ENCODE data around the gene NHERF1. TPM values are rescaled to one million over a fixed set of nuclear protein-coding genes. Genes with fewer than 3 reads are reported as not detected.

Gene NHERF1
- polyA plus RNA-seq, 3 donors: 18.7 to 45.0 (median 23.6) TPM

DNA sequence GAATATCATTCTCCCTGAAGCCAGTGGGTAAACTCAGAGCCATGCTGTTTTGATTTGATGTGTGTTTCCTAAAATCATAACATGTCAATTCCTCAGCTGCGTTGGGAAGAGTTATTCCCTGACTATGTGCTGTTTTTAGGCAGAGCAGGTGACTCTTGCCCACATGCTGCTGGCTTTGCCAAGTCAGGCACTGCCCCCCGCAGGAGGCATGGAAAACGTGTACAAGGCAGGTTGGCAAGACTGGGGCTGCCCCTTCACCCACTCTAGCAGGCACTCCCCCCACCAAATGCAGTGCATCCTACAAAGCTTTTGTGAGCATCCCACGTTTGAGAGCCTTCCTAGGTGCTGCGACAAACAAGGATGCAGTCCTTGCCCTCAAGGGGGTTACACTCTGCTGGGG lies 66.0 kb downstream of the NHERF1 start:
- no peak overlapping the region for H3K27ac ChIP-seq (ENCODE audit: low read depth, low read length)
- WGBS, 3 donors: 82 to 84% (median 83%) methylated on average over 5 of the region's 5 CpGs

- no peak overlapping the region for H3K27ac ChIP-seq (ENCODE audit: low read depth, low read length)
- 93 to 97% (median 94%) methylated on average over 7 of the region's 7 CpGs for WGBS, 3 donors
Measured at GRCh38 chr17:74815067-74815466, 66.6 kb downstream of the NHERF1 start.

DNA sequence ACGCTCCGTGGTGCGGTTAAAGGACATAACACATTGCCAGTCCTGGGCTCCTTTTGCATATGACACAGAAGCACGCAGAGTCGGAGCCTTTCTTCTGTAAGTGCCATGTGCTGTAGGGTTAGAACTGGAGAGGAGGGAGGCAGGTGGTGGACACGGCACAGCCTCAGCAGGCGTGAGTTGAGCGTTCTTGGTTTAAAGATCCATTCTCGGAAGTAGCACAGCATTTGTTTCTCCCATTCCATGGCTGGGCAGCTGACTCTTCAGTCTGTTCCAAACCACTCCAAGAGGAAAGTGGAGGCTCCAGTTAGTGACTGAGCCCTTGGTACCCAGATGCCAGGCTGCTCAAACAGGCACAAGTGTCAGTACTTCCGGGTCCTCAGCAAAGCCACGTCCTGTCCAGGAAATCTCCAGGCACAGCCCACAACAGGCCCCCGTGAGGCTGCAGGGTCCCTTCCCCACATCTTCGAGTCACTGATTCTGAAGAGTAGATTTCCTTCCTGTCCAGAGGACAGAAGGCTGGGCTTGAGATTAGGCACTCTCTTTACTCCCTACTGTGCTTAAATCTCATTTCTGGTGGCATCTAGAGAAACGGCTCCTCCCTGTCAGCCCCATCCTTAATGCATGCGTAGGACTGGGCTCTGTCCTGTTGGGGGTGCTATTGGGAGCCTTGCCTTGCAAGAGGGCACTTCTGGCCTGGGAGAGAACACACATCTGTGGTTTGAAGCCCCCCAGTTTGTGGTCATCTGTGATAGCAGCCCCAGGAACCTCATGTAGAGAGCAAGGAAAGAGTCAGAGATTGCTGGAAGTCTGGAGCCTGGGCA lies 67.3 kb downstream of the NHERF1 start:
- no peak overlapping the region for H3K27ac ChIP-seq (ENCODE audit: low read depth, low read length)
- 80 to 90% (median 80%) methylated on average over 15 of the region's 15 CpGs for WGBS, 3 donors

- H3K27ac ChIP-seq (ENCODE audit: low read depth, low read length): no peak overlapping the region
- 90 to 93% (median 90%) methylated on average over 17 to 18 of the region's 18 CpGs for WGBS, 3 donors
Measured at GRCh38 chr17:74816905-74817620, 68.6 kb downstream of the NHERF1 start.

- H3K27ac ChIP-seq (ENCODE audit: low read depth, low read length): no peak overlapping the region
- 94 to 97% (median 94%) methylated on average over 16 of the region's 16 CpGs for WGBS, 3 donors
Measured at GRCh38 chr17:74818291-74818938, 70.0 kb downstream of the NHERF1 start.

Other genes starting within 250 kb of the NHERF1 start
- gene CD300LB, start 217.2 kb upstream of the NHERF1 start, polyA plus RNA-seq: under 1 TPM; 0.08 to 0.70 (median 0.56) TPM
- 1 to 10 TPM in 1 of 3 donors, under 1 TPM in 2; 0.37 to 4.2 (median 0.45) TPM for gene CD300C, start 202.5 kb upstream of the NHERF1 start, polyA plus RNA-seq
- gene CD300H, start 181.1 kb upstream of the NHERF1 start, polyA plus RNA-seq: 1 to 10 TPM in 1 of 3 donors, under 1 TPM in 1, not detected in 1; 0.52 to 1.2 TPM
- gene CD300LD, start 156.3 kb upstream of the NHERF1 start, polyA plus RNA-seq: not detected
- 10 to 100 TPM in 1 of 3 donors, 1 to 10 TPM in 1, under 1 TPM in 1; 0.59 to 14.1 (median 1.3) TPM for gene CD300E, start 124.9 kb upstream of the NHERF1 start, polyA plus RNA-seq
- 1 to 10 TPM in 2 of 3 donors, under 1 TPM in 1; 0.36 to 2.3 (median 1.3) TPM for gene CD300LF, start 35.7 kb upstream of the NHERF1 start, polyA plus RNA-seq
- gene RAB37, start 11.4 kb upstream of the NHERF1 start, polyA plus RNA-seq: 1 to 10 TPM; 1.4 to 2.2 (median 1.7) TPM
- 10 to 100 TPM; 23.3 to 32.7 (median 24.7) TPM for gene NAT9, start 27.7 kb downstream of the NHERF1 start, polyA plus RNA-seq
- gene GRIN2C, start 111.3 kb downstream of the NHERF1 start, polyA plus RNA-seq: 1 to 10 TPM in 1 of 3 donors, under 1 TPM in 2; 0.18 to 1.1 (median 0.56) TPM
- gene FDXR, start 124.4 kb downstream of the NHERF1 start, polyA plus RNA-seq: 10 to 100 TPM in 1 of 3 donors, 1 to 10 TPM in 2; 5.7 to 14.1 (median 6.2) TPM
- gene FADS6, start 145.0 kb downstream of the NHERF1 start, polyA plus RNA-seq: under 1 TPM in 2 of 3 donors, not detected in 1; 0.05 to 0.06 TPM
- gene USH1G, start 174.6 kb downstream of the NHERF1 start, polyA plus RNA-seq: under 1 TPM in 1 of 3 donors, not detected in 2; 0.03 TPM
- gene OTOP2, start 175.6 kb downstream of the NHERF1 start, polyA plus RNA-seq: under 1 TPM in 1 of 3 donors, not detected in 2; 0.06 TPM
- under 1 TPM in 1 of 3 donors, not detected in 2; 0.38 TPM for gene OTOP3, start 187.3 kb downstream of the NHERF1 start, polyA plus RNA-seq
- 10 to 100 TPM; 13.8 to 98.5 (median 26.3) TPM for gene HID1, start 224.1 kb downstream of the NHERF1 start, polyA plus RNA-seq
- 10 to 100 TPM in 1 of 3 donors, 1 to 10 TPM in 2; 1.9 to 10.6 (median 7.0) TPM for gene CDR2L, start 239.0 kb downstream of the NHERF1 start, polyA plus RNA-seq